HEK293 (cell line): Measurements from ENCODE around the gene LAT.

ENCODE experiments used
- CTCF ChIP-seq: fragments of 450-650 bp; formaldehyde crosslinking; IDR thresholded peaks from 2 replicates; pipeline ENCODE4 v1.5.1; 2016; ENCODE audit warnings: missing biosample characterization, missing genetic modification characterization
- HOXD13 ChIP-seq: sonication (generic); formaldehyde crosslinking; IDR thresholded peaks from 2 replicates; pipeline ENCODE4 v1.8.0; 2022; ENCODE audit warnings: missing genetic modification reagents, borderline replicate concordance
- KLF10 ChIP-seq: fragments of 450-650 bp; IDR thresholded peaks from 2 replicates; pipeline ENCODE4 v1.5.1; 2018; ENCODE audit warnings: missing biosample characterization, mild to moderate bottlenecking, missing genetic modification characterization
- PRDM1 ChIP-seq: fragments of 450-650 bp; formaldehyde crosslinking; IDR thresholded peaks from 2 replicates; pipeline ENCODE4; 2016; ENCODE audit warnings: missing biosample characterization, missing genetic modification characterization
- REST ChIP-seq: fragments of 450-650 bp; formaldehyde crosslinking; IDR thresholded peaks from 2 replicates; pipeline ENCODE4 v1.5.1; 2016; ENCODE audit warnings: missing biosample characterization, missing genetic modification characterization
- SP2 ChIP-seq: fragments of 450-650 bp; formaldehyde crosslinking; IDR thresholded peaks from 2 replicates; pipeline ENCODE4 v1.5.1; 2016; ENCODE audit warnings: missing biosample characterization, missing genetic modification characterization
- ZBTB11 ChIP-seq: fragments of 450-650 bp; formaldehyde crosslinking; conservative IDR thresholded peaks from 2 replicates; pipeline ENCODE4 v1.5.1; 2016; ENCODE audit warnings: low read depth, missing biosample characterization, missing genetic modification characterization
- ZNF302 ChIP-seq: fragments of 450-650 bp; formaldehyde crosslinking; IDR thresholded peaks from 2 replicates; pipeline ENCODE4 v1.5.1; 2016; ENCODE audit warnings: missing biosample characterization, missing genetic modification characterization, low read depth
- ZNF473 ChIP-seq: fragments of 450-650 bp; formaldehyde crosslinking; IDR thresholded peaks from 2 replicates; pipeline ENCODE4 v1.5.1; 2017; ENCODE audit warnings: missing biosample characterization, missing genetic modification characterization
- ZNF558 ChIP-seq: fragments of 450-650 bp; formaldehyde crosslinking; IDR thresholded peaks from 2 replicates; pipeline ENCODE4 v1.5.1; 2016; ENCODE audit warnings: missing biosample characterization, missing genetic modification characterization
- ZNF768 ChIP-seq: fragments of 450-650 bp; formaldehyde crosslinking; IDR thresholded peaks from 2 replicates; pipeline ENCODE4 v1.5.1; 2018; ENCODE audit warnings: missing biosample characterization, mild to moderate bottlenecking, missing genetic modification characterization

- no peak for TF ChIP-seq PRDM1 (tag by site-specific recombination)
- TF ChIP-seq ZNF302 (tag by site-specific recombination), result no peak
- no peak for TF ChIP-seq ZBTB11 (tag by site-specific recombination)
- no peak for TF ChIP-seq KLF10 (tag by site-specific recombination)
- no peak for TF ChIP-seq ZNF473 (tag by site-specific recombination)
- no peak for TF ChIP-seq ZNF558 (tag by site-specific recombination)
- TF ChIP-seq REST (tag by site-specific recombination), result no peak
- TF ChIP-seq CTCF (tag by site-specific recombination), result no peak
- no peak for TF ChIP-seq SP2 (tag by site-specific recombination)
- no peak for TF ChIP-seq ZNF768
- no peak for TF ChIP-seq HOXD13 (CRISPR knock-in tag)
Observed at GRCh38 chr16:29022196-29022595, 37.3 kb downstream of the LAT start.
